Measurements from ENCODE around the gene FTSJ3.

GRCh38 chr17:63773272-63774140 is 54.0 kb downstream of the FTSJ3 start, which contains the start of gene CCDC47:
- no peak for TF ChIP-seq CTCF (IDR thresholded peaks at IDR 0.05; ENCODE audit: insufficient read depth, low read length)
- TF ChIP-seq POLR2AphosphoS5 (IDR thresholded peaks at IDR 0.05; ENCODE audit: low read depth) = peak; percentile 65

All from HL-60 (cell line).